Endothelial cell of umbilical vein (primary cell): Measurements from ENCODE around the gene SMCHD1. TPM values are rescaled to one million over a fixed set of nuclear protein-coding genes. Genes with fewer than 3 reads are reported as not detected.

Source experiments
- BruUV-seq: library from RNA; stranded (reverse); fragments of 400-500 nt; replicated peaks from 2 replicates; lab custom pipeline; 2021; lab: Mats Ljungman, UMichigan
- CTCF ChIA-PET: fragments of 300-600, 350-600 bp; sonication (Branson Sonifier 250); formaldehyde crosslinking; loops from one replicate; lab custom pipeline; 2021; ENCODE audit warnings: antibody characterized with exemption, inconsistent platforms; lab: Charles Lee
- POLR2A ChIA-PET: fragments of 300-600, 350-600 bp; sonication (Branson Sonifier 250); formaldehyde crosslinking; loops from one replicate; lab custom pipeline; 2021; ENCODE audit warnings: antibody characterized with exemption, inconsistent platforms; lab: Charles Lee
- DNase-seq: peaks from one replicate; pipeline ENCODE4 v3.0.0-alpha.2; 2011; ENCODE audit warnings: low read depth, low spot score
- FAIRE-seq: peaks from 2 replicates; lab custom pipeline; 2011; peaks lifted over from hg19 to GRCh38; lab: Jason Lieb, UNC
- H2AFZ ChIP-seq: 2 replicates; pipeline ENCODE4 v1.6.0; 2012; ENCODE audit warnings: low read depth, low read length, control low read depth, inconsistent platforms
- H3K27ac ChIP-seq: 2 replicates; pipeline ENCODE4 v1.5.1; 2011; ENCODE audit warnings: low read depth, mild to moderate bottlenecking, control low read depth, low read length, moderate library complexity; ENCODE audit not compliant: insufficient read depth
- H3K27me3 ChIP-seq, 2 experiments: 2 replicates each; pipeline versions ENCODE4 v1.6.0 to v1.6.1; 2011; ENCODE audit warnings: low read length in 2 of 2, mixed read lengths in 1 of 2; ENCODE audit not compliant: control insufficient read depth in 2 of 2, insufficient read depth in 2 of 2
- H3K36me3 ChIP-seq, 2 experiments: 2 replicates in 1 of 2; 3 replicates in 1 of 2; pipeline ENCODE4 v1.5.1; 2011; ENCODE audit warnings: low read length in 2 of 2, mild to moderate bottlenecking in 1 of 2, moderate library complexity in 1 of 2; ENCODE audit not compliant: control insufficient read depth in 2 of 2, insufficient read depth in 2 of 2; ENCODE audit errors: extremely low read depth in 1 of 2
- H3K4me1 ChIP-seq: 3 replicates; pipeline ENCODE4 v1.5.1; 2011; ENCODE audit warnings: mild to moderate bottlenecking, low read length; ENCODE audit not compliant: control insufficient read depth, insufficient read depth; ENCODE audit errors: extremely low read depth
- H3K4me2 ChIP-seq: 2 replicates; pipeline ENCODE4 v1.6.1; 2011; ENCODE audit warnings: low read length, control low read depth, mixed read lengths; ENCODE audit not compliant: insufficient read depth
- H3K4me3 ChIP-seq, 3 experiments: fragments of 200-600 bp in 1 of 3; sonication (generic), shearing (Covaris generic) in 1 of 3; replicated peaks in 1 of 3; 2 replicates each; pipeline ENCODE4 v1.5.1; 2011 to 2016; ENCODE audit warnings: control low read depth in 3 of 3, low read length in 3 of 3, mild to moderate bottlenecking in 2 of 3, inconsistent platforms in 1 of 3, low read depth in 1 of 3, moderate library complexity in 1 of 3; ENCODE audit not compliant: insufficient read depth in 1 of 3
- H3K79me2 ChIP-seq: 2 replicates; pipeline ENCODE4 v1.6.0; 2012; ENCODE audit warnings: low read length, inconsistent platforms; ENCODE audit not compliant: control insufficient read depth, insufficient read depth
- H3K9ac ChIP-seq: replicated peaks from 2 replicates; pipeline ENCODE3; 2011; ENCODE audit warnings: low read length, control low read depth; ENCODE audit not compliant: insufficient read depth; ENCODE audit errors: extremely low read depth
- H3K9me1 ChIP-seq: replicated peaks from 3 replicates; pipeline ENCODE4 v1.6.0; 2011; ENCODE audit warnings: mild to moderate bottlenecking, low read length; ENCODE audit not compliant: control insufficient read depth, insufficient read depth; ENCODE audit errors: extremely low read depth
- H3K9me3 ChIP-seq: replicated peaks from 2 replicates; pipeline ENCODE4 v1.5.1; 2012; ENCODE audit warnings: low read length, inconsistent platforms; ENCODE audit not compliant: control insufficient read depth, insufficient read depth
- H4K20me1 ChIP-seq: replicated peaks from 2 replicates; pipeline ENCODE3; 2011; ENCODE audit warnings: mild to moderate bottlenecking, low read length; ENCODE audit not compliant: control insufficient read depth, insufficient read depth; ENCODE audit errors: extremely low read depth
- CTCF ChIP-seq, 2 donors: IDR thresholded peaks; 1 replicate in 1 of 2; 2 replicates in 1 of 2; pipeline ENCODE4 v1.5.1; 2011; ENCODE audit warnings: low read length in 2 of 2, mild to moderate bottlenecking in 2 of 2, moderate library complexity in 2 of 2, control low read depth in 1 of 2, inconsistent platforms in 1 of 2, low read depth in 1 of 2; ENCODE audit not compliant: insufficient read depth in 1 of 2; ENCODE audit errors: extremely low read depth in 1 of 2
- EZH2 ChIP-seq: IDR thresholded peaks from 2 replicates; pipeline ENCODE4 v1.6.1; 2012; ENCODE audit warnings: borderline replicate concordance, low read depth, mild to moderate bottlenecking, moderate library complexity, low read length, inconsistent platforms; ENCODE audit not compliant: severe bottlenecking
- FOS ChIP-seq: IDR thresholded peaks from 2 replicates; pipeline ENCODE4 v1.6.1; 2011; ENCODE audit warnings: mild to moderate bottlenecking, low read length, moderate library complexity, borderline replicate concordance; ENCODE audit not compliant: insufficient read depth
- GATA2 ChIP-seq: IDR thresholded peaks from 2 replicates; pipeline ENCODE4 v1.7.0; 2011; ENCODE audit warnings: low read depth, mild to moderate bottlenecking, moderate library complexity, mixed read lengths, low read length; ENCODE audit not compliant: insufficient read length, insufficient read depth
- JUN ChIP-seq: IDR thresholded peaks from 2 replicates; pipeline ENCODE4 v1.6.1; 2011; ENCODE audit warnings: borderline replicate concordance, low read depth; ENCODE audit not compliant: insufficient read length, insufficient read depth
- MAX ChIP-seq: IDR thresholded peaks from 2 replicates; pipeline ENCODE4 v1.6.1; 2011; ENCODE audit not compliant: insufficient read depth, insufficient read length
- MYC ChIP-seq: IDR thresholded peaks from one replicate; pipeline ENCODE4 v1.6.1; 2011; ENCODE audit warnings: mild to moderate bottlenecking, low read depth, low read length
- POLR2A ChIP-seq: IDR thresholded peaks from 2 replicates; pipeline ENCODE4 v1.6.1; 2012; ENCODE audit warnings: low read depth, mild to moderate bottlenecking, control low read depth, low read length
- POLR2AphosphoS5 ChIP-seq: IDR thresholded peaks from 2 replicates; pipeline ENCODE4 v1.6.1; 2012; ENCODE audit warnings: low read depth, mild to moderate bottlenecking, control low read depth, low read length, moderate library complexity; ENCODE audit not compliant: insufficient read depth
- dilution Hi-C: fragments of 300-500 bp; cut with MboI; formaldehyde crosslinking; loops from one replicate; pipeline ENCODE4 v1.15.0; 2019; ENCODE audit warnings: low sequenced_read_pairs; ENCODE audit not compliant: extremely low pct_ligation_motif_present
- intact Hi-C: fragments of 100-400 bp; cut with micrococcal nuclease; formaldehyde crosslinking; loops from one replicate; pipeline ENCODE4 v1.10.0; 2022
- polyA plus RNA-seq, 4 experiments: library from polyadenylated mRNA; depleted of rRNA in 3 of 4; stranded (reverse) in 3 of 4; unstranded in 1 of 4; fragments of >200 nt; gene quantifications; 2 replicates each; pipeline versions ENCODE4 v1.2.1 to v1.2.3, GENCODE V29; 2011 to 2012; ENCODE audit warnings: missing spikeins in 1 of 4
- total RNA-seq: library from RNA; stranded (reverse); gene quantifications from 2 replicates; pipeline ENCODE4 v1.2.3, GENCODE V29; 2021

Gene SMCHD1
- total and polyA plus RNA-seq, 2 donors (not counting 3 experiments of a cell fraction or from before 2014, with no cell fraction given), result 7.4 to 39.9 TPM

GRCh38 chr18:2642771-2643170, 12.8 kb upstream of the SMCHD1 start:
- no TSS peak for BruUV-seq
- intact Hi-C loops (no loop called here), dilution Hi-C loops (no loop called here)
- H3K4me2 ChIP-seq, result no peak overlapping the region
- ChIA-PET POLR2A (no interaction called here), CTCF (no interaction called here)
- no peaks in the 10 kb centered on the region for H3K36me3 ChIP-seq
- H3K27me3 ChIP-seq, result peaks cover 2 to 6% of the 10 kb centered on the region in 2 experiments
- TF ChIP-seq FOS, result no peak
- TF ChIP-seq EZH2, result no peak
- TF ChIP-seq CTCF (IDR thresholded peaks at IDR 0.05; ENCODE audit: extremely low read depth in 1 of 2, insufficient read depth in 1 of 2, low read depth in 1 of 2, low read length in 2 of 2), result no peak
- TF ChIP-seq MYC, result no peak
- no peak for TF ChIP-seq JUN
- no peak for TF ChIP-seq POLR2AphosphoS5
- no peak for TF ChIP-seq MAX
- no peak for TF ChIP-seq POLR2A
- no peak for TF ChIP-seq GATA2
- H3K79me2 ChIP-seq, result no peaks in the 10 kb centered on the region
- DNase-seq (no peak), FAIRE-seq (no peak)
- H3K4me3 ChIP-seq, result no peak overlapping the region
- H3K9ac ChIP-seq, result no peak overlapping the region
- no peaks in the 10 kb centered on the region for H3K4me1 ChIP-seq
- H4K20me1 ChIP-seq, result no peaks in the 10 kb centered on the region
- no peaks in the 10 kb centered on the region for H3K9me3 ChIP-seq
- no peak overlapping the region for H2AFZ ChIP-seq
- H3K9me1 ChIP-seq, result no peaks in the 10 kb centered on the region
- no peak overlapping the region for H3K27ac ChIP-seq
